ENCODE data around the gene WBP4. TPM values are rescaled to one million over a fixed set of nuclear protein-coding genes. Genes with fewer than 3 reads are reported as not detected.

Gene WBP4
- total and polyA plus RNA-seq, 12 donors = 13.0 to 45.1 (median 21.8) TPM

- DNase-seq (no peak), ATAC-seq (no peak)
- H3K27me3 ChIP-seq = no peaks in the 10 kb centered on the region
- peaks cover 0 to 65% (median 38%) of the 10 kb centered on the region in 9 donors for H3K36me3 ChIP-seq
- 51 to 59% methylated on average over 2 of the region's 2 CpGs for WGBS, 2 donors
- intact Hi-C loops (cut with DNase I) = loop anchor here in 6 of 10 donors (5.0 to 10.0 kb wide), 9 partner anchors 68 to 292 kb away; partner anchors contain the start of genes KBTBD6 (in 2 of the 6), KBTBD7 (in 1 of the 6), MRPS31 (in 1 of the 6) and NAA16 (in 1 of the 6)
- H3K4me3 ChIP-seq = no peak overlapping the region
- H3K4me1 ChIP-seq = peaks cover 0 to 46% (median 40%) of the 10 kb centered on the region in 9 donors
- no peak for TF ChIP-seq CTCF (IDR thresholded peaks at IDR 0.05)
- peak overlapping the region; percentile 19 to 98 (median 94) for H3K27ac ChIP-seq
- H3K9me3 ChIP-seq = no peaks in the 10 kb centered on the region
Observed at GRCh38 chr13:41064493-41064892, 3.2 kb downstream of the WBP4 start.

GRCh38 chr13:41065078-41065477, 3.8 kb downstream of the WBP4 start:
- intact Hi-C loops (cut with DNase I) = loop anchor here in 2 of 10 donors (10.0 kb wide), 3 partner anchors 130 to 280 kb away; partner anchors contain the start of genes KBTBD7 (in 1 of the 2), NAA16 (in 1 of the 2) and SLC25A15 (in 1 of the 2)
- ATAC-seq = no peak
- DNase-seq = no peak
- Histone ChIP-seq H3K4me3 (no peak overlapping the region), H3K4me1 (peaks cover 0 to 43% (median 37%) of the 10 kb centered on the region in 9 donors), H3K27me3 (no peaks in the 10 kb centered on the region), H3K27ac (peak overlapping the region; percentile 19 to 98 (median 94)), H3K9me3 (no peaks in the 10 kb centered on the region), H3K36me3 (peaks cover 0 to 71% (median 44%) of the 10 kb centered on the region in 9 donors)
- TF ChIP-seq CTCF (IDR thresholded peaks at IDR 0.05) = no peak

GRCh38 chr13:41074523-41074922, 13.2 kb downstream of the WBP4 start:
- 90 to 91% methylated on average over 9 of the region's 9 CpGs for WGBS, 2 donors
- ATAC-seq = no peak

GRCh38 chr13:41075034-41075433, 13.7 kb downstream of the WBP4 start:
- no peaks in the 10 kb centered on the region for H3K4me1 ChIP-seq
- H3K9me3 ChIP-seq = no peaks in the 10 kb centered on the region
- ATAC-seq (no peak), DNase-seq (no peak)
- intact Hi-C loops (cut with DNase I) = loop anchor here (1.0 to 10.0 kb wide), 5 partner anchors 120 to 148 kb away; partner anchors contain the start of gene KBTBD7 (in 1 of the 10)
- H3K27me3 ChIP-seq = no peaks in the 10 kb centered on the region
- H3K4me3 ChIP-seq = no peak overlapping the region
- H3K27ac ChIP-seq = no peak overlapping the region
- 15 to 59% methylated on average over 1 of the region's 1 CpG for WGBS, 2 donors
- peaks cover 0 to 100% (median 57%) of the 10 kb centered on the region in 9 donors for H3K36me3 ChIP-seq
- TF ChIP-seq CTCF (IDR thresholded peaks at IDR 0.05) = peak; percentile 17 to 71 (median 58)

More at GRCh38 chr13:41074523-41074922, 13.2 kb downstream of the WBP4 start:
- Histone ChIP-seq H3K4me3 (no peak overlapping the region), H3K9me3 (no peaks in the 10 kb centered on the region), H3K27ac (no peak overlapping the region), H3K36me3 (peaks cover 0 to 100% (median 61%) of the 10 kb centered on the region in 9 donors), H3K4me1 (no peaks in the 10 kb centered on the region), H3K27me3 (no peaks in the 10 kb centered on the region)
- DNase-seq = no peak
- TF ChIP-seq CTCF (IDR thresholded peaks at IDR 0.05) = no peak
- intact Hi-C loops (cut with DNase I) = loop anchor here in 3 of 10 donors (2.0 to 10.0 kb wide), 2 partner anchors 120 to 148 kb away; partner anchors contain the start of gene KBTBD7 (in 1 of the 3)
